Colonic mucosa (tissue), 4 donors: ENCODE results near the gene ZNF488. TPM values are rescaled to one million over a fixed set of nuclear protein-coding genes. Genes with fewer than 3 reads are reported as not detected.

ENCODE experiments used
- DNase-seq: peaks from one replicate; pipeline ENCODE4 v3.0.0-alpha.2; 2020
- H3K27ac ChIP-seq: fragments of 200-600 bp; one replicate; pipeline ENCODE4 v1.8.0; 2021
- H3K27me3 ChIP-seq: fragments of 200-600 bp; one replicate; pipeline ENCODE4 v1.8.0; 2021
- H3K36me3 ChIP-seq: fragments of 200-600 bp; one replicate; pipeline ENCODE4 v1.8.0; 2021
- H3K4me1 ChIP-seq: fragments of 200-600 bp; one replicate; pipeline ENCODE4 v1.8.0; 2021; ENCODE audit warnings: mild to moderate bottlenecking
- H3K4me3 ChIP-seq: fragments of 200-600 bp; one replicate; pipeline ENCODE4 v1.8.0; 2021
- H3K9ac ChIP-seq, 2 donors: one replicate each; pipeline ENCODE4 v1.7.0; 2013; ENCODE audit warnings: control low read depth in 2 of 2, low read depth in 2 of 2, low read length in 2 of 2
- H3K9me3 ChIP-seq: fragments of 200-600 bp; one replicate; pipeline ENCODE4 v1.8.0; 2021
- CTCF ChIP-seq: fragments of 200-600 bp; IDR thresholded peaks from one replicate; pipeline ENCODE4 v1.8.0; 2022; ENCODE audit warnings: antibody characterized with exemption, mild to moderate bottlenecking
- intact Hi-C: fragments of 100-400 bp; cut with DNase I; formaldehyde crosslinking; loops from one replicate; pipeline ENCODE4 v1.14.1; 2022
- total RNA-seq, 2 donors: library from RNA; stranded (reverse); fragmentation: NEBNext Ultra II Directional in 1 of 2; extraction: Animal tissue kit (Norgen Biotek cat#: 25700) in 1 of 2; gene quantifications; one replicate each; pipeline ENCODE4 v1.2.1, GENCODE V29; 2021
- donor health status: healthy.
- donor health status: DM: no; HTN: no; CAD: no.
- donor health status: DM: no; HTN: no; CAD: no.

The ZNF488 gene
- total RNA-seq, 2 donors from 2014 or later: 1.3 to 4.1 TPM

- Histone ChIP-seq H3K9me3 (no peaks in the 10 kb centered on the region), H3K9ac (no peak overlapping the region), H3K4me3 (no peak overlapping the region), H3K4me1 (no peaks in the 10 kb centered on the region), H3K27me3 (no peaks in the 10 kb centered on the region), H3K27ac (no peak overlapping the region), H3K36me3 (no peaks in the 10 kb centered on the region)
- intact Hi-C loops: no loop called here
- TF ChIP-seq CTCF: no peak
- no peak for DNase-seq
Measured at GRCh38 chr10:47415520-47416304, 31.6 kb upstream of the ZNF488 start.

DNA sequence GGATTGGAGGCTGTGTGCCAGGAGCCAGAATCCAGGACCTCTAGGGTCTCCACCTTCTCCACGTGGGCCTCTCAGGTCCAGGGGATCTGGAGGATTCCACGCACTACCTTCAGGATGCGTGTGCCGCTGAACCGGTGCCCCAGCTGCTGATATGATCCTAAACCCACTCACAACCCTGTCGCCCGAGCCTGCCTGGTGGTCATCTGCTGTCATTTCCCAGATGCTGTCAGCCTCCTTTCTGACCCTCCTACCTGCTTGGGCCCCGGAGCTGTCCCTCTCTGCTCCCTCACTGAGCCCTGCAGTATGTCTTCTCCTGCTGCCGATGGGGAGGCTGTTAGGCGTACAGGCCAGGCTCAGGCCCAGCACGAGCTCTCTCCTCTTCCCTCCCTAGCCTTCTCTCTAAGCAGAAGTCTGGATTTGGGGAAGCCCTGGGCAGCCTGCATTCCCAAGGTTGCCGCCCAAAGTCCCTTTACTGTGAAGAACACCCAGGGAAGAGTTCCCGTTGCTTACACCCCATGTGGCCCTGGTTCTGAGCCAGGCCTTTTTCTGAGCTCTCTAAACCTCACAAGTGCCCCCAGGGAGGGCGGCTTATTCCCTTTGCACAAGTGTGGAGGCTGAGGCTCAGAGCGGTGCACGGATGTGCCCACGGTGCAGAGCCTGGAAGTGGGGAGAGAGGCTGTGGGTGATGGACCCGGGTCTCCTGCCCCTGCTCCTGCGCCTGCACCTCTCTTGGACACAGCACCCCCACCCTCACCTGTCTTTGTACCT lies 30.8 kb upstream of the ZNF488 start:
- Histone ChIP-seq H3K4me1 (no peaks in the 10 kb centered on the region), H3K4me3 (no peak overlapping the region), H3K9ac (no peak overlapping the region), H3K27me3 (no peaks in the 10 kb centered on the region), H3K27ac (no peak overlapping the region), H3K36me3 (no peaks in the 10 kb centered on the region), H3K9me3 (no peaks in the 10 kb centered on the region)
- intact Hi-C loops: no loop called here
- TF ChIP-seq CTCF: no peak
- no peak for DNase-seq

DNA sequence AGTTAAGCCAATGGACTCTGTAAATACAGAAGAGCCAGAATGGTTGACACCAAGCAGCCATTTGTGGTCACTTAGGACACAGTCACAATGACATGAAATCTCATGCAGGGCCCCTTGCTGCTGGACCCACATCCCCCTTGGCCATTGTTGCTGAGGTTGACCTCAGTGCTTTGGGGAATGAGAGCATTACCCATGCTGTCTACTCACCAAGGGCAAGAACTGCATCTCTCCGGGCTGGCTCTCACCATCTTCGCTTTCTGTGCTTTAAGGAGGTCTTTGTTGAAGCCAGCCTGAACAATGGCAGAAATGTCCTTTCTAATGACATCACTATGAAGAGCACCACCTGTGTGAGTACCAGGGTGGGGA lies 30.1 kb upstream of the ZNF488 start:
- no peak for TF ChIP-seq CTCF
- Histone ChIP-seq H3K4me1 (no peaks in the 10 kb centered on the region), H3K36me3 (no peaks in the 10 kb centered on the region), H3K4me3 (no peak overlapping the region), H3K27me3 (no peaks in the 10 kb centered on the region), H3K9ac (no peak overlapping the region), H3K27ac (no peak overlapping the region), H3K9me3 (no peaks in the 10 kb centered on the region)
- intact Hi-C loops: no loop called here
- no peak for DNase-seq

- intact Hi-C loops: no loop called here
- Histone ChIP-seq H3K4me3 (no peak overlapping the region), H3K9ac (no peak overlapping the region), H3K4me1 (no peaks in the 10 kb centered on the region), H3K36me3 (no peaks in the 10 kb centered on the region), H3K9me3 (no peaks in the 10 kb centered on the region), H3K27ac (no peak overlapping the region), H3K27me3 (no peaks in the 10 kb centered on the region)
- TF ChIP-seq CTCF: no peak
- DNase-seq: no peak
Measured at GRCh38 chr10:47413531-47414226, 29.6 kb upstream of the ZNF488 start.

DNA sequence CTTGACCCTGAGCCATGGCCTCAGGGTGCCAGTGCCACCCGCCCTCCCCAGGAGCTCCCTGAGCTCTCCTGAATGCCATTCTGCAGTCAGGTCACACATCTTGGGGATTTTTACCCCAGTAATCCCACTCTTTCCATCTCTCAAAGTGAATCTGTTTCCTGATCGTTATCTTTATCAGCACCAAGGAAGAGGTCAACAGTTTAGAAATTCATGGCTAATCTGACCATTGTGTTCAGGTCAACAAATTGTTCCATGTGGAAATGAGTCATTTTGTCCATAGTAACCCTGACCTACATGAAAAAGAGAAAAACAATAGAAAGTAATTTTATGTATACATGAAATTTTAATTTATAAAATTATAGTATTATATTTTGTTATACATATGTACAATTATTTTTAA lies 28.8 kb upstream of the ZNF488 start:
- intact Hi-C loops: no loop called here

More for the DNA sequence above, 28.8 kb upstream of the ZNF488 start:
- no peak for DNase-seq
- Histone ChIP-seq H3K9me3 (no peaks in the 10 kb centered on the region), H3K27ac (no peak overlapping the region), H3K9ac (no peak overlapping the region), H3K4me3 (no peak overlapping the region), H3K4me1 (no peaks in the 10 kb centered on the region), H3K36me3 (no peaks in the 10 kb centered on the region), H3K27me3 (no peaks in the 10 kb centered on the region)
- TF ChIP-seq CTCF: no peak
